NT2/D1 (cell line): ENCODE data around the gene CCDC80.
A peak's percentile ranks its signal among the peaks of the same experiment; 100 is the strongest.

Experiments used
- DNase-seq: peaks from one replicate; pipeline ENCODE4 v3.0.0-alpha.2; 2011; ENCODE audit warnings: low read depth, low spot score
- H3K27me3 ChIP-seq: 2 replicates; pipeline ENCODE4 v1.6.0; 2011; ENCODE audit warnings: mild to moderate bottlenecking; ENCODE audit not compliant: insufficient read length, insufficient read depth
- H3K36me3 ChIP-seq: 2 replicates; pipeline ENCODE4 v1.6.1; 2011; ENCODE audit warnings: mild to moderate bottlenecking, low read length, mixed read lengths; ENCODE audit not compliant: insufficient read depth, insufficient read length
- H3K4me1 ChIP-seq: 2 replicates; pipeline ENCODE4 v1.5.1; 2011; ENCODE audit not compliant: insufficient read depth, insufficient read length
- H3K4me3 ChIP-seq: 2 replicates; pipeline ENCODE4 v1.5.1; 2011; ENCODE audit warnings: low read depth; ENCODE audit not compliant: insufficient read length
- H3K9ac ChIP-seq: 2 replicates; pipeline ENCODE4 v1.6.0; 2011; ENCODE audit warnings: low read depth; ENCODE audit not compliant: insufficient read length
- H3K9me3 ChIP-seq: 2 replicates; pipeline ENCODE4 v1.5.1; 2011; ENCODE audit warnings: mild to moderate bottlenecking, low read length; ENCODE audit not compliant: insufficient read depth
- SUZ12 ChIP-seq: IDR thresholded peaks from 2 replicates; pipeline ENCODE4 v1.6.1; 2011; ENCODE audit not compliant: insufficient read length, insufficient read depth; ENCODE audit errors: extremely low read depth
- YY1 ChIP-seq: IDR thresholded peaks from 2 replicates; pipeline ENCODE4 v1.6.1; 2011; ENCODE audit not compliant: insufficient read length, insufficient read depth
- ZNF274 ChIP-seq: IDR thresholded peaks from 2 replicates; pipeline ENCODE4 v1.6.1; 2011; ENCODE audit warnings: mild to moderate bottlenecking, low read depth, low read length

CCDC80 gene

GRCh38 chr3:112561734-112562529 is 79.0 kb downstream of the CCDC80 start, which contains the start of the genes ATG3 and SLC35A5:
Gene ATG3, minus strand, starts transcription at chr3:112561962. Its CDS starts 434 bp downstream, at chr3:112561528.
Gene SLC35A5, plus strand, starts transcription at chr3:112562045. Its CDS starts 1,359 bp downstream, at chr3:112563404.
- peak within 1 kb of the TSS; percentile 78 for H3K4me3 ChIP-seq
- TF ChIP-seq SUZ12 (no peak), YY1 (no peak), ZNF274 (no peak)
- peak within 1 kb of the TSS; percentile 89 for H3K9ac ChIP-seq
- DNase-seq, result peak; percentile 96
- no peaks in the 10 kb centered on the region for H3K4me1 ChIP-seq
- peaks cover 14% of the 10 kb centered on the region for H3K36me3 ChIP-seq
- H3K9me3 ChIP-seq, result peaks cover 14% of the 10 kb centered on the region; the same call in 1 of the 2 replicates
- H3K27me3 ChIP-seq, result no peaks in the 10 kb centered on the region

- no peak for DNase-seq
Observed at GRCh38 chr3:112561484-112561733, 79.5 kb downstream of the CCDC80 start.

GRCh38 chr3:112560721-112561483 is 80.0 kb downstream of the CCDC80 start:
- TF ChIP-seq ZNF274 (no peak), YY1 (no peak), SUZ12 (no peak)
- Histone ChIP-seq H3K4me1 (no peaks in the 10 kb centered on the region), H3K9ac (peak overlapping the region; percentile 89), H3K9me3 (peaks cover 16% of the 10 kb centered on the region; the same call in 1 of the 2 replicates), H3K27me3 (no peaks in the 10 kb centered on the region), H3K36me3 (peaks cover 13% of the 10 kb centered on the region), H3K4me3 (peak overlapping the region; percentile 78)
- peak; percentile 71 for DNase-seq

More at GRCh38 chr3:112561484-112561733, 79.5 kb downstream of the CCDC80 start:
- peak overlapping the region; percentile 89 for H3K9ac ChIP-seq
- no peaks in the 10 kb centered on the region for H3K27me3 ChIP-seq
- H3K9me3 ChIP-seq, result peaks cover 14% of the 10 kb centered on the region; the same call in 1 of the 2 replicates
- no peaks in the 10 kb centered on the region for H3K4me1 ChIP-seq
- no peak for TF ChIP-seq YY1
- no peak for TF ChIP-seq ZNF274
- no peak for TF ChIP-seq SUZ12
- H3K4me3 ChIP-seq, result peak overlapping the region; percentile 78
- H3K36me3 ChIP-seq, result peaks cover 16% of the 10 kb centered on the region

GRCh38 chr3:112560307-112560706 is 80.6 kb downstream of the CCDC80 start:
- no peaks in the 10 kb centered on the region for H3K4me1 ChIP-seq
- no peak for TF ChIP-seq YY1
- no peak for TF ChIP-seq ZNF274
- TF ChIP-seq SUZ12, result no peak
- peak overlapping the region; percentile 78 for H3K4me3 ChIP-seq
- H3K27me3 ChIP-seq, result no peaks in the 10 kb centered on the region
- H3K36me3 ChIP-seq, result peaks cover 18% of the 10 kb centered on the region
- H3K9ac ChIP-seq, result peak overlapping the region; percentile 89
- no peak for DNase-seq
- H3K9me3 ChIP-seq, result peaks cover 21% of the 10 kb centered on the region; the same call in 1 of the 2 replicates

GRCh38 chr3:112557976-112558375 is 83.0 kb downstream of the CCDC80 start:
- Histone ChIP-seq H3K4me1 (no peaks in the 10 kb centered on the region), H3K9me3 (peaks cover 36% of the 10 kb centered on the region; the same call in 1 of the 2 replicates), H3K27me3 (no peaks in the 10 kb centered on the region), H3K4me3 (no peak overlapping the region), H3K9ac (no peak overlapping the region), H3K36me3 (peaks cover 18% of the 10 kb centered on the region)
- DNase-seq, result no peak
- no peak for TF ChIP-seq SUZ12
- TF ChIP-seq ZNF274, result no peak
- TF ChIP-seq YY1, result no peak

- DNase-seq, result no peak
- TF ChIP-seq YY1 (no peak), ZNF274 (no peak), SUZ12 (no peak)
- Histone ChIP-seq H3K9me3 (peaks cover 51% of the 10 kb centered on the region), H3K9ac (no peak overlapping the region), H3K4me1 (no peaks in the 10 kb centered on the region), H3K27me3 (no peaks in the 10 kb centered on the region), H3K36me3 (peaks cover 32% of the 10 kb centered on the region), H3K4me3 (no peak overlapping the region)
Observed at GRCh38 chr3:112555535-112556170, 85.3 kb downstream of the CCDC80 start.

- Histone ChIP-seq H3K9me3 (peaks cover 35% of the 10 kb centered on the region), H3K36me3 (peaks cover 48% of the 10 kb centered on the region), H3K27me3 (no peaks in the 10 kb centered on the region), H3K9ac (no peak overlapping the region), H3K4me3 (no peak overlapping the region), H3K4me1 (no peaks in the 10 kb centered on the region)
- no peak for TF ChIP-seq SUZ12
- TF ChIP-seq ZNF274, result no peak
- no peak for TF ChIP-seq YY1
- no peak for DNase-seq
Observed at GRCh38 chr3:112550859-112551258, 90.1 kb downstream of the CCDC80 start.
